Heart right ventricle (tissue), 16 donors: Measurements from ENCODE around the gene CYP39A1. TPM values are rescaled to one million over a fixed set of nuclear protein-coding genes. Genes with fewer than 3 reads are reported as not detected.

Experiments used
- ATAC-seq, 8 donors: fragments of 200-7000 bp; cut with Tn5 transposase; one replicate each; pipeline ENCODE4 v1.9.1; 2020; ENCODE audit warnings: mild to moderate bottlenecking in 8 of 8, moderate library complexity in 8 of 8, moderate number of reproducible peaks in 1 of 8
- DNase-seq, 2 donors: peaks; one replicate each; pipeline ENCODE4 v3.0.0-alpha.2; 2020
- H3K27ac ChIP-seq, 10 donors: fragments of 200-600 bp; sonication (generic) in 2 of 10; one replicate each; pipeline versions ENCODE4 v1.5.0 to v1.8.0; 2020 to 2022; ENCODE audit warnings: mild to moderate bottlenecking in 3 of 10
- H3K27me3 ChIP-seq, 7 donors: fragments of 200-600 bp; one replicate each; pipeline ENCODE4 v1.8.0; 2021 to 2022; ENCODE audit warnings: mild to moderate bottlenecking in 2 of 7
- H3K36me3 ChIP-seq, 9 donors: fragments of 200-600 bp; sonication (generic) in 1 of 9; one replicate each; pipeline versions ENCODE4 v1.5.0 to v1.8.0; 2020 to 2022; ENCODE audit warnings: mild to moderate bottlenecking in 2 of 9
- H3K4me1 ChIP-seq, 9 donors: fragments of 200-600 bp; sonication (generic) in 1 of 9; one replicate each; pipeline versions ENCODE4 v1.5.0 to v1.8.0; 2020 to 2022; ENCODE audit warnings: mild to moderate bottlenecking in 4 of 9
- H3K4me3 ChIP-seq, 10 donors: fragments of 200-600 bp; sonication (generic) in 2 of 10; one replicate each; pipeline versions ENCODE4 v1.5.0 to v1.8.0; 2020 to 2022; ENCODE audit warnings: mild to moderate bottlenecking in 7 of 10, moderate library complexity in 2 of 10
- H3K9me3 ChIP-seq, 11 donors: fragments of 200-600 bp in 10 of 11; sonication (generic) in 2 of 11; one replicate each; pipeline versions ENCODE4 v1.5.0 to v1.8.0; 2013 to 2022; ENCODE audit warnings: mild to moderate bottlenecking in 2 of 11, control low read depth in 1 of 11, moderate library complexity in 1 of 11
- WGBS, 2 donors: extraction: QIAGEN DNeasy Blood & Tissue Kit; methylation state at CpG; one replicate each; pipeline ENCODE4 v1.1.7; 2013; ENCODE audit warnings: inconsistent platforms in 1 of 2; 5-methylcytosine and 5-hydroxymethylcytosine counted together
- intact Hi-C, 10 donors: fragments of 100-400 bp; cut with DNase I; formaldehyde crosslinking; loops; one replicate each; pipeline versions ENCODE4 v1.11.1 to v1.14.2; 2022
- polyA plus RNA-seq, 2 donors: library from polyadenylated mRNA; stranded (reverse); fragments of 200-250 nt; gene quantifications; one replicate each; pipeline ENCODE4 v1.2.3, GENCODE V29; 2013
- total RNA-seq, 10 donors: library from RNA; stranded (reverse); fragmentation: NEBNext Ultra II Directional in 3 of 10; extraction: Animal tissue kit (Norgen Biotek cat#: 25700) in 3 of 10; gene quantifications; one replicate each; pipeline versions ENCODE4 v1.2.1 to v1.2.4, GENCODE V29; 2021 to 2023
- TF ChIP-seq, protein P1 (sequence below), 9 donors: fragments of 200-600 bp; sonication (generic) in 2 of 9; IDR thresholded peaks; one replicate each; pipeline versions ENCODE4 v1.5.0 to v1.8.0; 2021 to 2022; ENCODE audit warnings: antibody characterized with exemption in 9 of 9, mild to moderate bottlenecking in 5 of 9, moderate library complexity in 1 of 9
- donor health status: Arrhythmogenic right ventricular cardiomyopathy.
- donor health status: ischemic (EF 13 %, LVEDD 7.1; RV severe dilation, severe dysfunction).
- donor health status: healthy with polysubstance abuse.
- donor health status: DM: no; HTN: yes; CAD: no.
- donor health status: DM: no; HTN: no; CAD: no.
- donor health status: ischemic (EF 25% LVEDD 6.9; RV normal size, moderate dysfunction).
- donor health status: ischemic (EF 25% LVEDD 5.7; RV mildly dilated, moderate dysfunction).
- donor health status: healthy.
- donor health status: DM: yes; HTN: yes; CAD: no.
- donor health status: Ischemic cardiomyopathy.
- donor health status: ischemic (EF 35%, LVEDD 5.7; RV mildly dilated, moderate dysfunction).
- donor health status: nonischemic (EF 11% LVEDD 7.7; RV severe dilation, severe dysfunction).
- donor health status: DM: yes; HTN: yes; CAD: no.
- donor health status: PGD.
- donor health status: ischemic (EF 29% LVEDD 5.4; RV normal size, mild dysfunction).
- donor health status: nonischemic (EF 23%, LVEDD 6.1; RV moderate dilation, normal function).

The CYP39A1 gene
- total and polyA plus RNA-seq, 12 donors, result 2.9 to 7.5 (median 4.5) TPM

- Histone ChIP-seq H3K9me3 (no peaks in the 10 kb centered on the region), H3K27me3 (no peaks in the 10 kb centered on the region), H3K4me1 (peaks cover 0 to 70% (median 15%) of the 10 kb centered on the region in 9 donors), H3K4me3 (no peak overlapping the region), H3K27ac (peak overlapping the region in 7 of 10 donors; percentile 6 to 84 (median 81)), H3K36me3 (no peaks in the 10 kb centered on the region)
- intact Hi-C loops, result loop anchor here in 2 of 10 donors (5.0 to 10.0 kb wide), 2 partner anchors 108 to 111 kb away; no protein-coding TSS in a partner anchor
- DNase-seq (no peak), ATAC-seq (no peak)
- TF ChIP-seq, protein P1, sequence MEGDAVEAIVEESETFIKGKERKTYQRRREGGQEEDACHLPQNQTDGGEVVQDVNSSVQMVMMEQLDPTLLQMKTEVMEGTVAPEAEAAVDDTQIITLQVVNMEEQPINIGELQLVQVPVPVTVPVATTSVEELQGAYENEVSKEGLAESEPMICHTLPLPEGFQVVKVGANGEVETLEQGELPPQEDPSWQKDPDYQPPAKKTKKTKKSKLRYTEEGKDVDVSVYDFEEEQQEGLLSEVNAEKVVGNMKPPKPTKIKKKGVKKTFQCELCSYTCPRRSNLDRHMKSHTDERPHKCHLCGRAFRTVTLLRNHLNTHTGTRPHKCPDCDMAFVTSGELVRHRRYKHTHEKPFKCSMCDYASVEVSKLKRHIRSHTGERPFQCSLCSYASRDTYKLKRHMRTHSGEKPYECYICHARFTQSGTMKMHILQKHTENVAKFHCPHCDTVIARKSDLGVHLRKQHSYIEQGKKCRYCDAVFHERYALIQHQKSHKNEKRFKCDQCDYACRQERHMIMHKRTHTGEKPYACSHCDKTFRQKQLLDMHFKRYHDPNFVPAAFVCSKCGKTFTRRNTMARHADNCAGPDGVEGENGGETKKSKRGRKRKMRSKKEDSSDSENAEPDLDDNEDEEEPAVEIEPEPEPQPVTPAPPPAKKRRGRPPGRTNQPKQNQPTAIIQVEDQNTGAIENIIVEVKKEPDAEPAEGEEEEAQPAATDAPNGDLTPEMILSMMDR (IDR thresholded peaks at IDR 0.05), result no peak
Observed at GRCh38 chr6:46504242-46504641, 148.4 kb downstream of the CYP39A1 start.

DNA sequence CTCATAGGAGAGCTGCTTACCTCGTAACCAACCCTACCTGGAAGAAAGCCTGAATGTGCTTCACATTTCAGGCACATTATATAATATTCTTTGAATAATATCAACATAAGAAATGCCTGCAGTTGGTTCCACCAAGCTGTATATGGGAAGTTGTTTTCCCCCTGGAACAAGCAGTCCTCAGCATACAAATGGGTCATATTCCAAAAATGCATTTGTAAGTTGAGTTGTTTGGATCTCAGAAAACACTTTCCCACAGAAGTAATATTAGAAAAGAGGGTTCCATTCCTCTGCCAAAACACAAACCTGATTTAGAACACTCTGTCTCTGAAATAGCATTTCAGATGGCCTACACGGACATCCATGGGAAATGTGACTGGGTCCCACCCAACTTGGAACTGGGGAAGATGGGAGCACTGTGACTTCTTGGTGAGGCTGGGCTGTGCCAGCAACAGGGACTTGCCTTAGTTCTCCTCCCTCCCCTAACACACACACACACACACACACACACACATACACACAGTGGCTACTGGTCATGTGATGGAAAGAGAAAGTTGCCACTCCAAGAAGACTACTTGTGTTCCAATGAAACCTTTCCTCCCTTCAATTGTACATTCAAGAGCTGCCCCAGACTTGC, 150.0 kb downstream of the CYP39A1 start:
- no peak overlapping the region for H3K4me3 ChIP-seq
- no peaks in the 10 kb centered on the region for H3K9me3 ChIP-seq
- H3K36me3 ChIP-seq, result no peaks in the 10 kb centered on the region
- H3K27me3 ChIP-seq, result no peaks in the 10 kb centered on the region
- intact Hi-C loops, result loop anchor here in 2 of 10 donors (5.0 to 10.0 kb wide), 2 partner anchors 110 to 112 kb away; no protein-coding TSS in a partner anchor
- 57 to 63% methylated on average over 2 of the region's 2 CpGs for WGBS, 2 donors
- H3K4me1 ChIP-seq, result peaks cover 0 to 54% (median 4%) of the 10 kb centered on the region in 9 donors
- TF ChIP-seq, protein P1 (IDR thresholded peaks at IDR 0.05), result no peak
- ATAC-seq, result peak in 7 of 8 donors; percentile 27 to 75 (median 63)
- DNase-seq, result peak in 1 of 2 donors; percentile 29
- H3K27ac ChIP-seq, result peak overlapping the region in 9 of 10 donors; percentile 10 to 84 (median 72)

GRCh38 chr6:46501136-46502089, 151.2 kb downstream of the CYP39A1 start:
- intact Hi-C loops, result loop anchor here in 2 of 10 donors (5.0 to 10.0 kb wide), 2 partner anchors 111 to 113 kb away; no protein-coding TSS in a partner anchor
- DNase-seq (no peak), ATAC-seq (no peak)
- Histone ChIP-seq H3K27ac (peak overlapping the region in 7 of 10 donors; percentile 10 to 84 (median 66)), H3K27me3 (peaks cover 0 to 4% (median 0%) of the 10 kb centered on the region in 7 donors), H3K4me3 (no peak overlapping the region), H3K4me1 (peaks cover 0 to 43% (median 4%) of the 10 kb centered on the region in 9 donors), H3K9me3 (no peaks in the 10 kb centered on the region), H3K36me3 (no peaks in the 10 kb centered on the region)
- WGBS, 2 donors, result 80 to 84% methylated on average over 8 of the region's 8 CpGs
- TF ChIP-seq, protein P1 (IDR thresholded peaks at IDR 0.05), result no peak

- ATAC-seq, result no peak
- intact Hi-C loops, result loop anchor here in 2 of 10 donors (5.0 to 10.0 kb wide), 2 partner anchors 112 to 114 kb away; no protein-coding TSS in a partner anchor
- no peak for DNase-seq
- peak overlapping the region in 2 of 10 donors; percentile 6 to 33 for H3K27ac ChIP-seq
- no peaks in the 10 kb centered on the region for H3K9me3 ChIP-seq
- TF ChIP-seq, protein P1 (IDR thresholded peaks at IDR 0.05), result no peak
- H3K27me3 ChIP-seq, result peaks cover 0 to 4% (median 0%) of the 10 kb centered on the region in 7 donors
- no peak overlapping the region for H3K4me3 ChIP-seq
- no peaks in the 10 kb centered on the region for H3K36me3 ChIP-seq
- peaks cover 0 to 33% (median 4%) of the 10 kb centered on the region in 9 donors for H3K4me1 ChIP-seq
Observed at GRCh38 chr6:46500382-46500781, 152.2 kb downstream of the CYP39A1 start.
